K562 (cell line): ENCODE data around the gene CISD3. TPM values are rescaled to one million over a fixed set of nuclear protein-coding genes. Genes with fewer than 3 reads are reported as not detected.

ENCODE experiments used
- FOXK1 ChIP-seq: sonication (generic); formaldehyde crosslinking; IDR thresholded peaks from 2 replicates; pipeline ENCODE4 v1.8.0; 2022; ENCODE audit warnings: missing genetic modification reagents, mild to moderate bottlenecking, borderline replicate concordance
- NR3C1 ChIP-seq: sonication (generic); formaldehyde crosslinking; IDR thresholded peaks from 2 replicates; pipeline ENCODE4 v1.8.1; 2022; ENCODE audit warnings: missing genetic modification reagents
- UBTF ChIP-seq, 2 experiments: IDR thresholded peaks; 2 replicates each; pipeline ENCODE4 v1.6.1; 2012; ENCODE audit warnings: improper control_type of control experiment in 2 of 2, low read depth in 2 of 2, low read length in 2 of 2, borderline replicate concordance in 1 of 2
- XRCC5 ChIP-seq: fragments of 200-400 bp; formaldehyde crosslinking; IDR thresholded peaks from 2 replicates; pipeline ENCODE4 v1.6.1; 2017; ENCODE audit warnings: low read depth, mild to moderate bottlenecking, low read length
- ZKSCAN1 ChIP-seq: fragments of 150-350 bp; IDR thresholded peaks from 2 replicates; pipeline ENCODE4 v1.6.1; 2016; ENCODE audit warnings: low read depth, low read length
- ZNF407 ChIP-seq: fragments of 450-650 bp; IDR thresholded peaks from 2 replicates; pipeline ENCODE4 v1.6.1; 2016; ENCODE audit warnings: low read depth
- ZNF592 ChIP-seq: fragments of 450-650 bp; IDR thresholded peaks from 2 replicates; pipeline ENCODE4 v1.6.1; 2017; ENCODE audit warnings: antibody characterized with exemption, mild to moderate bottlenecking
- polyA plus RNA-seq, 8 experiments: library from polyadenylated mRNA; depleted of rRNA in 4 of 8; stranded (reverse) in 5 of 8; unstranded in 3 of 8; fragments of >200 nt; fragmentation: Nextera tagmentation in 2 of 8; fragmentation: Illumina TruSeq in 1 of 8; extraction: Ambion mirVana in 2 of 8; extraction: Trizol in 1 of 8; gene quantifications; 2 replicates each; pipeline versions ENCODE4 v1.2.1 to v1.2.3, GENCODE V29; 2011 to 2014; ENCODE audit warnings: inconsistent platforms in 1 of 8, missing spikeins in 1 of 8
- total RNA-seq, 7 experiments: library from RNA; depleted of rRNA in 6 of 7; stranded (reverse); fragments of >200 nt in 6 of 7; fragmentation: Illumina TruSeq in 2 of 7; extraction: Trizol in 2 of 7; gene quantifications; 2 replicates each; pipeline versions ENCODE4 v1.2.1 to v1.2.3, GENCODE V29; 2011 to 2021; ENCODE audit warnings: low replicate concordance in 1 of 7

The CISD3 gene
- total and polyA plus RNA-seq, 9 of the 15 experiments (the other 6 are each of a cell fraction or from before 2014, with no cell fraction given) = 5.0 to 60.7 (median 15.7) TPM

GRCh38 chr17:38701504-38702165, 28.5 kb upstream of the CISD3 start (continued):
- TF ChIP-seq UBTF (IDR thresholded peaks at IDR 0.05; ENCODE audit: borderline replicate concordance in 1 of 2, low read depth in 2 of 2, low read length in 2 of 2) (no peak; a peak in 1 of 4 replicates), ZNF407 (peak; percentile 8; the same call in 1 of the 2 replicates), ZKSCAN1 (no peak), NR3C1 (CRISPR knock-in tag) (no peak), ZNF592 (0 out of 2 replicates have a peak, but pooled peaks have one; percentile 2), XRCC5 (no peak), FOXK1 (CRISPR knock-in tag) (no peak)
